ENCODE data around the gene C19orf33. TPM values are rescaled to one million over a fixed set of nuclear protein-coding genes. Genes with fewer than 3 reads are reported as not detected.

The C19orf33 gene
- total and polyA plus RNA-seq, 8 donors: 14.4 to 120 (median 28.3) TPM

- intact Hi-C loops (cut with DNase I): no loop called here
- Histone ChIP-seq H3K36me3 (peaks cover 0 to 4% of the 10 kb centered on the region in 2 donors), H3K27me3 (no peaks in the 10 kb centered on the region), H3K4me3 (no peak overlapping the region), H3K9me3 (no peaks in the 10 kb centered on the region), H3K4me1 (peaks cover 13 to 54% of the 10 kb centered on the region in 2 donors), H3K27ac (no peak overlapping the region)
- DNase-seq (peak in 1 of 4 donors; percentile 24), ATAC-seq (no peak)
- no peak for TF ChIP-seq CTCF (IDR thresholded peaks at IDR 0.05)
Measured at GRCh38 chr19:38280030-38280921, 23.8 kb upstream of the C19orf33 start.

GRCh38 chr19:38281811-38282566 is 22.1 kb upstream of the C19orf33 start:
- Histone ChIP-seq H3K4me1 (peaks cover 13 to 49% of the 10 kb centered on the region in 2 donors), H3K4me3 (no peak overlapping the region), H3K36me3 (peaks cover 0 to 9% of the 10 kb centered on the region in 2 donors), H3K27me3 (no peaks in the 10 kb centered on the region), H3K27ac (no peak overlapping the region), H3K9me3 (no peaks in the 10 kb centered on the region)
- no peak for DNase-seq
- TF ChIP-seq CTCF (IDR thresholded peaks at IDR 0.05): no peak
- intact Hi-C loops (cut with DNase I): no loop called here
- no peak for ATAC-seq

- H3K4me1 ChIP-seq: peaks cover 2 to 49% of the 10 kb centered on the region in 2 donors
- no peak overlapping the region for H3K27ac ChIP-seq
- H3K36me3 ChIP-seq: peaks cover 0 to 17% of the 10 kb centered on the region in 2 donors
- intact Hi-C loops (cut with DNase I): no loop called here
- no peak for TF ChIP-seq CTCF (IDR thresholded peaks at IDR 0.05)
- no peaks in the 10 kb centered on the region for H3K27me3 ChIP-seq
- no peak overlapping the region for H3K4me3 ChIP-seq
- DNase-seq (peak in 1 of 4 donors; percentile 31), ATAC-seq (no peak)
- no peaks in the 10 kb centered on the region for H3K9me3 ChIP-seq
Measured at GRCh38 chr19:38283271-38283670, 20.8 kb upstream of the C19orf33 start.

GRCh38 chr19:38284422-38284821 is 19.6 kb upstream of the C19orf33 start:
- ATAC-seq (peak; percentile 39), DNase-seq (peak in 2 of 4 donors; percentile 24 to 51)
- H3K27ac ChIP-seq: peak overlapping the region in 1 of 2 donors; percentile 7
- peaks cover 0 to 48% of the 10 kb centered on the region in 2 donors for H3K4me1 ChIP-seq
- peaks cover 0 to 28% of the 10 kb centered on the region in 2 donors for H3K36me3 ChIP-seq
- no peak for TF ChIP-seq CTCF (IDR thresholded peaks at IDR 0.05)
- no peaks in the 10 kb centered on the region for H3K27me3 ChIP-seq
- no peak overlapping the region for H3K4me3 ChIP-seq
- H3K9me3 ChIP-seq: no peaks in the 10 kb centered on the region
- intact Hi-C loops (cut with DNase I): no loop called here

GRCh38 chr19:38285567-38285966 is 18.5 kb upstream of the C19orf33 start:
- ATAC-seq: no peak
- Histone ChIP-seq H3K4me3 (no peak overlapping the region), H3K36me3 (peaks cover 0 to 40% of the 10 kb centered on the region in 2 donors), H3K27me3 (no peaks in the 10 kb centered on the region), H3K9me3 (no peaks in the 10 kb centered on the region), H3K4me1 (peaks cover 2 to 49% of the 10 kb centered on the region in 2 donors), H3K27ac (no peak overlapping the region)
- TF ChIP-seq CTCF (IDR thresholded peaks at IDR 0.05): no peak
- intact Hi-C loops (cut with DNase I): no loop called here
- DNase-seq: no peak

All from left lung (tissue), 10 donors.